Smooth muscle cell (in vitro differentiated cells): Measurements from ENCODE around the gene PRSS27. TPM values are rescaled to one million over a fixed set of nuclear protein-coding genes. Genes with fewer than 3 reads are reported as not detected.

Experiments
- DNase-seq: peaks from one replicate; lab custom pipeline; 2025; ENCODE audit not compliant: unreplicated experiment; lab: John Stamatoyannopoulos, UW
- H2AFZ ChIP-seq: fragments of 200-600 bp; sonication (generic); 2 replicates; pipeline ENCODE4 v1.6.0; 2016; ENCODE audit warnings: antibody characterized with exemption, low read depth, mild to moderate bottlenecking
- H3F3A ChIP-seq: fragments of 200-600 bp; sonication (generic); 2 replicates; pipeline ENCODE4 v1.6.0; 2017; ENCODE audit warnings: antibody characterized with exemption, low read depth
- H3K27ac ChIP-seq: fragments of 200-600 bp; sonication (generic); 2 replicates; pipeline ENCODE4 v1.5.1; 2016; ENCODE audit warnings: low read depth, mild to moderate bottlenecking
- H3K27me3 ChIP-seq: fragments of 200-600 bp; sonication (generic); 2 replicates; pipeline ENCODE4 v1.6.1; 2016; ENCODE audit warnings: low read depth, mild to moderate bottlenecking
- H3K36me3 ChIP-seq: fragments of 200-600 bp; sonication (generic); 2 replicates; pipeline ENCODE4 v1.5.1; 2016; ENCODE audit warnings: low read depth
- H3K4me1 ChIP-seq: fragments of 200-600 bp; sonication (generic); 2 replicates; pipeline ENCODE4 v1.5.1; 2016; ENCODE audit warnings: low read depth
- H3K4me2 ChIP-seq: fragments of 200-600 bp; sonication (generic); 2 replicates; pipeline ENCODE4 v1.6.0; 2016; ENCODE audit warnings: mild to moderate bottlenecking
- H3K4me3 ChIP-seq: fragments of 200-600 bp; sonication (generic); 2 replicates; pipeline ENCODE4 v1.5.1; 2016; ENCODE audit warnings: mild to moderate bottlenecking
- H3K79me2 ChIP-seq: fragments of 200-600 bp; sonication (generic); 2 replicates; pipeline ENCODE4 v1.6.0; 2016; ENCODE audit warnings: low read depth, mild to moderate bottlenecking
- H3K9ac ChIP-seq: fragments of 200-600 bp; sonication (generic); 2 replicates; pipeline ENCODE4 v1.6.0; 2016; ENCODE audit warnings: low read depth
- H3K9me3 ChIP-seq: fragments of 200-600 bp; sonication (generic); replicated peaks from 2 replicates; pipeline ENCODE4 v1.5.1; 2016; ENCODE audit warnings: low read depth
- H4K20me1 ChIP-seq: fragments of 200-600 bp; sonication (generic); 2 replicates; pipeline ENCODE4 v1.6.0; 2016; ENCODE audit warnings: low read depth
- CTCF ChIP-seq: fragments of 200-600 bp; sonication (generic); IDR thresholded peaks from 2 replicates; pipeline ENCODE4 v1.5.1; 2017; ENCODE audit warnings: borderline replicate concordance, mild to moderate bottlenecking, antibody characterized with exemption; ENCODE audit not compliant: insufficient read depth, poor library complexity, severe bottlenecking
- WGBS: methylation state at CpG from one replicate; pipeline ENCODE4 v1.1.7; 2016; ENCODE audit warnings: low lambda C conversion rate; 5-methylcytosine and 5-hydroxymethylcytosine counted together
- polyA plus RNA-seq: library from polyadenylated mRNA; unstranded; fragments of >200 nt; fragmentation: Nextera tagmentation; extraction: Ambion mirVana; gene quantifications from 2 replicates; pipeline ENCODE4 v1.2.1, GENCODE V29; 2016
- total RNA-seq: library from RNA; depleted of rRNA; stranded (reverse); fragments of >200 nt; gene quantifications from 2 replicates; pipeline ENCODE4 v1.2.3, GENCODE V29; 2014

The PRSS27 gene
- total and polyA plus RNA-seq, 2 experiments from 2014 or later, result 0.63 to 3.3 TPM

GRCh38 chr16:2752850-2753732, 33.1 kb upstream of the PRSS27 start:
- H3K79me2 ChIP-seq, result peaks cover 64% of the 10 kb centered on the region
- H4K20me1 ChIP-seq, result peaks cover 53% of the 10 kb centered on the region
- peak overlapping the region; percentile 100 for H3K9ac ChIP-seq
- DNase-seq, result peak; percentile 92
- no peak overlapping the region for H2AFZ ChIP-seq
- peak overlapping the region; percentile 84 for H3K4me3 ChIP-seq
- peak overlapping the region; percentile 96 for H3K4me2 ChIP-seq
- no peak for TF ChIP-seq CTCF
- peaks cover 20% of the 10 kb centered on the region for H3F3A ChIP-seq
- H3K4me1 ChIP-seq, result peaks cover 30% of the 10 kb centered on the region
- WGBS, result under 1% methylated on average over 46 of the region's 82 CpGs
- peaks cover 7% of the 10 kb centered on the region for H3K36me3 ChIP-seq
- peak overlapping the region; percentile 98 for H3K27ac ChIP-seq
- no peaks in the 10 kb centered on the region for H3K27me3 ChIP-seq
- no peaks in the 10 kb centered on the region for H3K9me3 ChIP-seq

- no peak for TF ChIP-seq CTCF
- H3K4me2 ChIP-seq, result peak within 1 kb of the TSS; percentile 96
- peaks cover 19% of the 10 kb centered on the region for H3F3A ChIP-seq
- DNase-seq, result peak; percentile 98
- H3K27me3 ChIP-seq, result no peaks in the 10 kb centered on the region
- no peaks in the 10 kb centered on the region for H3K36me3 ChIP-seq
- peak within 1 kb of the TSS; percentile 100 for H3K9ac ChIP-seq
- WGBS, result 1% methylated on average over 91 of the region's 99 CpGs
- H4K20me1 ChIP-seq, result peaks cover 44% of the 10 kb centered on the region
- peaks cover 55% of the 10 kb centered on the region for H3K79me2 ChIP-seq
- H3K9me3 ChIP-seq, result no peaks in the 10 kb centered on the region
- peak within 1 kb of the TSS; percentile 93 for H2AFZ ChIP-seq
- peaks cover 30% of the 10 kb centered on the region for H3K4me1 ChIP-seq
- H3K4me3 ChIP-seq, result peak within 1 kb of the TSS; percentile 84
- H3K27ac ChIP-seq, result peak within 1 kb of the TSS; percentile 98
Measured at GRCh38 chr16:2752035-2752849, 32.2 kb upstream of the PRSS27 start, which contains the start of gene SRRM2. Gene SRRM2 (plus strand): TSS chr16:2752638. CDS start chr16:2756365, 3,727 bp downstream.

GRCh38 chr16:2751577-2752034, 31.6 kb upstream of the PRSS27 start:
- Histone ChIP-seq H3K79me2 (peaks cover 49% of the 10 kb centered on the region), H3K4me2 (peak overlapping the region; percentile 96), H3K9ac (peak overlapping the region; percentile 100), H3K27me3 (no peaks in the 10 kb centered on the region), H3K4me3 (peak overlapping the region; percentile 84), H3K4me1 (peaks cover 30% of the 10 kb centered on the region), H4K20me1 (peaks cover 38% of the 10 kb centered on the region), H3F3A (peaks cover 12% of the 10 kb centered on the region), H3K9me3 (no peaks in the 10 kb centered on the region), H3K27ac (peak overlapping the region; percentile 98), H3K36me3 (no peaks in the 10 kb centered on the region), H2AFZ (peak overlapping the region; percentile 93)
- TF ChIP-seq CTCF, result no peak
- 19% methylated on average over 23 of the region's 23 CpGs for WGBS
- no peak for DNase-seq
